Sigmoid colon (tissue), 4 donors: ENCODE data around the gene HFM1.
"Not testable (repeated sequence)": the region's sequence is repeated elsewhere in the genome, so short reads cannot be mapped to it uniquely, and the experiment has no call there.

Experiments used
- EP300 ChIP-seq, 4 donors: sonication (generic); formaldehyde crosslinking; IDR thresholded peaks; one replicate each; pipeline ENCODE4 v1.6.1; 2017; ENCODE audit warnings: antibody characterized with exemption in 4 of 4
- POLR2A ChIP-seq, 2 donors: fragments of 450-650 bp; IDR thresholded peaks; one replicate each; pipeline ENCODE4 v1.6.1; 2016; ENCODE audit warnings: antibody characterized with exemption in 2 of 2, mild to moderate bottlenecking in 2 of 2, moderate library complexity in 2 of 2

GRCh38 chr1:91372230-91372629 lies 32.4 kb downstream of the HFM1 start:
- not testable (repeated sequence) for TF ChIP-seq POLR2A, EP300 (IDR thresholded peaks at IDR 0.05)
